Activated CD4-positive, alpha-beta T cell treated with anti-CD3 and anti-CD28 coated beads, Interleukin-2, amount 10 ng/mL, durations not matched to agents 7 days and 5 days (primary cell): ENCODE measurements around the gene TMC4. TPM values are rescaled to one million over a fixed set of nuclear protein-coding genes. Genes with fewer than 3 reads are reported as not detected.

ENCODE experiments used
- total RNA-seq, 2 experiments: library from RNA; stranded (reverse); gene quantifications; one replicate each; pipeline ENCODE4 v1.2.3, GENCODE V29; 2021

Gene TMC4
- total RNA-seq, 2 experiments from 2014 or later = 4.6 to 4.9 TPM

Other genes starting within 250 kb of the TMC4 start
- gene CACNG8, start 210.2 kb downstream of the TMC4 start, total RNA-seq = not detected
- not detected for gene CACNG6, start 181.5 kb downstream of the TMC4 start, total RNA-seq
- not detected for gene VSTM1, start 109.3 kb downstream of the TMC4 start, total RNA-seq
- not detected for gene TARM1, start 91.8 kb downstream of the TMC4 start, total RNA-seq
- gene OSCAR, start 72.4 kb downstream of the TMC4 start, total RNA-seq = under 1 TPM; 0.15 to 0.32 TPM
- 100 to 1,000 TPM; 128 to 148 TPM for gene NDUFA3, start 70.3 kb downstream of the TMC4 start, total RNA-seq
- gene TFPT, start 57.5 kb downstream of the TMC4 start, total RNA-seq = 10 to 100 TPM; 39.5 to 42.4 TPM
- gene PRPF31, start 57.4 kb downstream of the TMC4 start, total RNA-seq = 10 to 100 TPM; 74.1 to 83.8 TPM
- 10 to 100 TPM; 63.7 to 64.8 TPM for gene CNOT3, start 35.4 kb downstream of the TMC4 start, total RNA-seq
- gene LENG1, start 13.4 kb downstream of the TMC4 start, total RNA-seq = 1 to 10 TPM; 7.6 to 9.1 TPM
- gene MBOAT7, start 16.4 kb upstream of the TMC4 start, total RNA-seq = 10 to 100 TPM; 56.0 to 61.0 TPM
- 10 to 100 TPM in 1 of 2 experiments, 1 to 10 TPM in 1; 7.9 to 10.2 TPM for gene TSEN34, start 18.1 kb upstream of the TMC4 start, total RNA-seq
- gene RPS9, start 27.7 kb upstream of the TMC4 start, total RNA-seq = 1,000 to 10,000 TPM; 1,257 to 1,351 TPM
- 1 to 10 TPM in 1 of 2 experiments, under 1 TPM in 1; 0.62 to 2.0 TPM for gene LILRB3, start 49.8 kb upstream of the TMC4 start, total RNA-seq
- gene LILRA6, start 69.6 kb upstream of the TMC4 start, total RNA-seq = under 1 TPM; 0.37 to 0.45 TPM
- gene LILRB5, start 84.1 kb upstream of the TMC4 start, total RNA-seq = not detected
- not detected for gene LILRB2, start 108.0 kb upstream of the TMC4 start, total RNA-seq
- not detected for gene LILRA5, start 140.0 kb upstream of the TMC4 start, total RNA-seq
- not detected for gene LILRA4, start 166.0 kb upstream of the TMC4 start, total RNA-seq
- gene LAIR1, start 191.8 kb upstream of the TMC4 start, total RNA-seq = 10 to 100 TPM; 54.0 to 59.3 TPM
- gene TTYH1, start 242.3 kb upstream of the TMC4 start, total RNA-seq = 1 to 10 TPM in 1 of 2 experiments, under 1 TPM in 1; 0.72 to 1.2 TPM